Measurements from ENCODE around the gene SMG1.
A peak's percentile ranks its signal among the peaks of the same experiment; 100 is the strongest.

SMG1 gene

GRCh38 chr16:18788828-18789514, 137.2 kb downstream of the SMG1 start:
- peak overlapping the region; percentile 87 for H3K27ac ChIP-seq (ENCODE audit: low read length)
- peaks cover 61% of the 10 kb centered on the region for H4K20me1 ChIP-seq (ENCODE audit: insufficient read depth, low read length)
- no peaks in the 10 kb centered on the region for H3K27me3 ChIP-seq (ENCODE audit: insufficient read depth, low read length, poor library complexity)
- H3K4me3 ChIP-seq (ENCODE audit: low read depth in 1 of 2, low read length in 2 of 2): peak overlapping the region; percentile 68 to 84
- peak overlapping the region; percentile 79 for H3K4me2 ChIP-seq (ENCODE audit: insufficient read depth, low read length)
- H3K79me2 ChIP-seq (ENCODE audit: insufficient read depth, low read length): peaks cover 67% of the 10 kb centered on the region
- H3K36me3 ChIP-seq (ENCODE audit: insufficient read depth, low read length): peaks cover 86% of the 10 kb centered on the region
- peak overlapping the region; percentile 84 for H3K9ac ChIP-seq (ENCODE audit: low read depth, low read length)
- peaks cover 58% of the 10 kb centered on the region for H3K4me1 ChIP-seq (ENCODE audit: insufficient read depth, low read length)
- no peak overlapping the region for H2AFZ ChIP-seq (ENCODE audit: low read depth, low read length)
- no peak for DNase-seq
- no peak for ATAC-seq (ENCODE audit: insufficient read depth, low read depth)
- no peaks in the 10 kb centered on the region for H3K9me3 ChIP-seq (ENCODE audit: insufficient read depth, low read length, severe bottlenecking)
- TF ChIP-seq EZH2 (IDR thresholded peaks at IDR 0.05; ENCODE audit: borderline replicate concordance, low read depth, low read length, severe bottlenecking): no peak
- no peak for TF ChIP-seq CTCF (IDR thresholded peaks at IDR 0.05; ENCODE audit: borderline replicate concordance, extremely low read depth, low read length, poor library complexity, severe bottlenecking)

- no peak for DNase-seq
- H3K4me2 ChIP-seq (ENCODE audit: insufficient read depth, low read length): peak overlapping the region; percentile 79; the same call in 1 of the 2 replicates
- peak overlapping the region in 1 of 2 experiments; percentile 33; a peak in 1 of 4 replicates for H3K4me3 ChIP-seq (ENCODE audit: low read depth in 1 of 2, low read length in 2 of 2)
- no peak overlapping the region for H3K27ac ChIP-seq (ENCODE audit: low read length)
- H3K4me1 ChIP-seq (ENCODE audit: insufficient read depth, low read length): peaks cover 43% of the 10 kb centered on the region
- peaks cover 77% of the 10 kb centered on the region for H3K36me3 ChIP-seq (ENCODE audit: insufficient read depth, low read length)
- peaks cover 74% of the 10 kb centered on the region for H3K79me2 ChIP-seq (ENCODE audit: insufficient read depth, low read length)
- ATAC-seq (ENCODE audit: insufficient read depth, low read depth): no peak
- no peak overlapping the region for H3K9ac ChIP-seq (ENCODE audit: low read depth, low read length)
- no peaks in the 10 kb centered on the region for H3K27me3 ChIP-seq (ENCODE audit: insufficient read depth, low read length, poor library complexity)
- H3K9me3 ChIP-seq (ENCODE audit: insufficient read depth, low read length, severe bottlenecking): no peaks in the 10 kb centered on the region
- no peak overlapping the region for H2AFZ ChIP-seq (ENCODE audit: low read depth, low read length)
- H4K20me1 ChIP-seq (ENCODE audit: insufficient read depth, low read length): peaks cover 76% of the 10 kb centered on the region
- TF ChIP-seq EZH2 (IDR thresholded peaks at IDR 0.05; ENCODE audit: borderline replicate concordance, low read depth, low read length, severe bottlenecking) (no peak), CTCF (IDR thresholded peaks at IDR 0.05; ENCODE audit: borderline replicate concordance, extremely low read depth, low read length, poor library complexity, severe bottlenecking) (no peak)
Observed at GRCh38 chr16:18784917-18785623, 141.1 kb downstream of the SMG1 start.

GRCh38 chr16:18783430-18784341, 142.5 kb downstream of the SMG1 start:
- no peak for DNase-seq
- Histone ChIP-seq H3K27ac (ENCODE audit: low read length) (no peak overlapping the region), H3K9ac (ENCODE audit: low read depth, low read length) (no peak overlapping the region), H2AFZ (ENCODE audit: low read depth, low read length) (no peak overlapping the region), H3K79me2 (ENCODE audit: insufficient read depth, low read length) (peaks cover 60% of the 10 kb centered on the region), H3K9me3 (ENCODE audit: insufficient read depth, low read length, severe bottlenecking) (no peaks in the 10 kb centered on the region), H3K4me3 (ENCODE audit: low read depth in 1 of 2, low read length in 2 of 2) (no peak overlapping the region), H3K4me2 (ENCODE audit: insufficient read depth, low read length) (0 out of 2 replicates have a peak overlapping the region, but pooled peaks have one; percentile 11), H3K4me1 (ENCODE audit: insufficient read depth, low read length) (peaks cover 38% of the 10 kb centered on the region), H3K27me3 (ENCODE audit: insufficient read depth, low read length, poor library complexity) (no peaks in the 10 kb centered on the region), H3K36me3 (ENCODE audit: insufficient read depth, low read length) (peaks cover 64% of the 10 kb centered on the region), H4K20me1 (ENCODE audit: insufficient read depth, low read length) (peaks cover 62% of the 10 kb centered on the region)
- TF ChIP-seq CTCF (IDR thresholded peaks at IDR 0.05; ENCODE audit: borderline replicate concordance, extremely low read depth, low read length, poor library complexity, severe bottlenecking): no peak
- TF ChIP-seq EZH2 (IDR thresholded peaks at IDR 0.05; ENCODE audit: borderline replicate concordance, low read depth, low read length, severe bottlenecking): no peak
- ATAC-seq (ENCODE audit: insufficient read depth, low read depth): no peak

Measured in DND-41 (cell line).